GM19238 (cell line): ENCODE results near the gene ALS2CL.
A peak's percentile ranks its signal among the peaks of the same experiment; 100 is the strongest.

Experiments used
- DNase-seq: peaks from one replicate; pipeline ENCODE4 v3.0.0; 2011; ENCODE audit warnings: low spot score; ENCODE audit not compliant: insufficient read length

The ALS2CL gene

DNA sequence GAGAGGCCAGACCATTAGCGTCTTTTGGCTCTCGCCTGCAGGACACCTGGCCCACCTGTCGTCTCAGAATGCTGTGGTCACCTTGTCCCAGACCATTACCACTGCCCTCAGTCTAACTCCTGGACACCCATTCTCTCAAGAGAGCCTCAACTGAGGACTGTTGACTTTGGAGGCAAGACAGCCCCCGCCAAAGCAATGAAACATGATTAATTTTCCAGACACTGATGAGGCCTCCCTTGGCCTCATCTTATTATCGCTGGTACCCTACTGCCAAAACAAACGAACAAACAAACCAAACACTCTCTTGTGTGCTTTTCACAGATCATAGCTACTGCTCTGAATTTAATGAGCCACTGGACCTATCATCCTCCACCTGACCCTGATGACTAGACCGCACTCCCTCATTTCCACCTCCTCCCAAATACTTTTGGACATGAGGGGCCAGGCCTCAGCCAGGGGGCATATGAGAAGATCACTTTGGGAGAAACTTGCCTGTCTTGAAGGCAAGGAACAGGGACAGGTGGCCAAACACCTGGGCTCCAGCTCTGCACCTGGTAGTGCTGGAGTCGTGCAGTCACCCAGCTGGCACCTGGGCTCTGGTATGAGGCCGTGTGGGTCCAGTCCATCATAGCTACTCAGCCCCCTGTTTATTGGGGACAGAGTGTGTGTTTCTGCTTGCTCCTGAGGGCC lies 27.6 kb downstream of the ALS2CL start:
- DNase-seq, result no peak

DNA sequence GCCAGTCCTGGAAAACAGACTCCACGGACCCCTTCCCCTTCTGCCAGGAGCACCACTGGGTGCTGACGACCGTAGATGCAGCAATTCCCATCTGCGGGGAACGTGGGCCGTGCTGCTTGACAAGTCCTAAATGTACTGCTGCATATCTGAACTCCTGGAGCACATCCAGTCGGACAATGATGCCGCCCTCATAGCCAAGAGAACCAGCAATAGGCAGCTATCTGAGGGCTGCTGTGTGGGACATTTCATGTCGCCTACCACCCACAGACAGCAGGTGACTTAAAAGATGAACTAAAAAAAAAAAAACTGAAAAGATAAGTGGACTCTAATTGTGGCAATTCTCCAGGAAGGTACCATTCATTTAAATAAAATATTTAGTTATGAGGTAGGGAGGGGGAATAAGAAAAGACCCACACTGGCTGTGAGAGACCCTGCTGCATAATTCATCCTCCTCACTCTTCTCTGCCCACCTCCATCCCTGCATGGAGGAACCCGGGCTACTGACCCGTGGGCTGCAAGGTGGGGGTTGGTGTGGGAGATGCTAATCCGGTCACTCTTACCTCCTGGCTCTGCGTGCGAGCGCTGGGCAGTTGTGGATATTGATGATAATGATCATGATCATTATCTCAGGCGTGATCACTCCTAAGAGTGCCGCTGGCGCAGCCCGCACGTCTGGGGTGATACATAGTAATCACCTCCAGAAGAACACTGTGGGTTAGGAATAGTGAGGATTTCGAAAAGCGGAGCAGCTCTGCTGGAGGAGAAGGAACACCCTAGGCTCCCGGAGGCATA lies 28.3 kb downstream of the ALS2CL start:
- DNase-seq, result peak; percentile 0

DNA sequence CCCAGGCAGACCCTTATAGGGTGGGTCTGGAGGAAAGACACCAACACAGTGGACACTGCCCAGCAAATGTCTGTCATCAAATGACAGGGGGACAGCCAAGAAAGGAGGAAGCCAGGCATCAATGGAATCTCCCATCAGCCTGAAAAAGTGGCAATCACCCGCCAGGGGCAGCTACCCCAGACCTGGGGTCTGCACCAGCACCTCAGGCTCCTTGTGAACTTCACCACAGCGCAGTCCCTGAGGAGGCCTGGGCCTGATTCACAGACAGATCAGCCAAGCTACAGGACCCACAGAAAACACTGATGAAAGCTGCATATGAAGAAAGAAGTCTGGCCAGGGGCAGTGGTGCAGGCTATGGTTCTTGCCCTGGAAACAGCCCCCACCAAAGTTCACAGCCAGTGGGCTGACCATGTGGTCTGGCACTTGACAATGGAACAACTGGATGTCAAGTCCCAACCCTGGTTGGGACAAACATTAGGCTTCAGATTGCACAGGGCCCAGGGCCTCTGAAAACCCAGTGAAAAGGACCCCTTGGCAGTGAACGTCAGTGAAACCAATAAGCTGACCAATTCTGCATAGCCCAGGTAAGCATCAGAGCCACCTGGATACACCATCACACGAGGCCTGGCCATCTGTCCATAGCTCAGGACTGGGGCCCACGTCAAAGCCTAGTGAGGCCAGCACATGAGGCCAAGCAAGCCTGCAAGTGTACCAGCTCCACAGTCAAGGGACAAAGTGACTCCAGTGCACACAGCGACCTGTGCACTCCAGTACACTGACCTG lies 29.1 kb downstream of the ALS2CL start:
- DNase-seq, result no peak

DNA sequence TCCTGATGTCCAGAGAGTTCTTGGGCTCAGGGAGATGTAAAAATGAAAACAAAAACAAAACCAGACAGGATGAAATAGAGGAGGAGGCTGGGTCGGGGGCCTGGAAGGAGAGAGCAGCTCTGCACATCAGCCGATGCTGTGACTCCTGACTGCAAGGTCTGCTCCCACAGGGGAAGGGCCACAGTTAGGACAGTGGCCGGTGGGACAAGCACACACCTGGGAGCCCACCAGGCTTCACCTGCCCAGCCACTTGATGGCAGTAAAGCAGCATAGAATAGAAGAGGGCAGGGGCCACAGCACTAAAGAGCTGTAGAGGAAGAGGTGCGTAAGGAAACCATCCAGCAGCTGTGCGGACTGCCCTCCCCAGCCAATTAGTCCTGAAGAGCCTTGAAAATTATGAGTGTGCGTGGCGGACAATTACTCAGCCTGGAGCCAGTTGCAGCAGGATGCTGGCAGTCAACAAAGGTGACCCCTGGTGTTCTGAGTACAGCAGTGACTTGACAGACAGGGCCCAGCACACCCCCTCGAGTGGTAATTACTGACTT lies 29.8 kb downstream of the ALS2CL start:
- DNase-seq, result peak; percentile 2

DNA sequence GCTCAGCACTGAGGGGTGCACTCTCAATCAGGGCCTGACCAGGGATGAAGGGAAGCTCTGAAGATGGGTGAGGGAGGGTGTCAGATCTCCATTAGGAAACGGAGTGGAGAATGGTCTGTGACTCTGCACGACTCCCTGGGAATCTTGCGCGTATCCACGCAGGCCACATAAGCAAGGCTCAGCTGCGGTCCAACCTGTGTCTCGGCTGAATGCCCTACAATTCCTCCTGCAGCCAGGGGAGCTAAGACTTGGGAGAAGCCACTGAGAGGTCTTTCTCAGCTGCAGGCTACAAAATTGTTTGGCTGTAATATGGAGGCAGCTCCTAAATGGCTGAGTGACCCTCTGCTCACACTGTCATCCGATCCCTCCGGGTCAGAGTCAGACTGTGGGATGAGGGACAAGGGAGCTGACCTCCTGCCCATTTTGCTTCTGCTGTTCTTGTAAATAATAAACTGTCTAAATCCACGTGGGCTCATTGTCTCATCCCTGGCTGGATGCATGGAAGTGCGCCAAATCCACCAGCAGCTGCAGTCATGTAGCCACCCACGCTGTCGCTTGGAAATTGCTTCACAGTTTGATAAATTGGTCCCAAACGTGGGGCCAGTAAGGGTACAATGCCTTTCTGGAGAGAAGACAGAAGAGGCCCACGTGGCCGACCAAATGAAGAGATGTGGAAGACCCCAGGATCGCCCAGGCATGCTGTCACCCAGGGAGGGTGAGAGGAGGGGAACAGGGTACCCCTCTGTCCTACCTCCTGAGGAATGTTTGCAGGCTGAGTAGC lies 30.5 kb downstream of the ALS2CL start:
- no peak for DNase-seq

DNA sequence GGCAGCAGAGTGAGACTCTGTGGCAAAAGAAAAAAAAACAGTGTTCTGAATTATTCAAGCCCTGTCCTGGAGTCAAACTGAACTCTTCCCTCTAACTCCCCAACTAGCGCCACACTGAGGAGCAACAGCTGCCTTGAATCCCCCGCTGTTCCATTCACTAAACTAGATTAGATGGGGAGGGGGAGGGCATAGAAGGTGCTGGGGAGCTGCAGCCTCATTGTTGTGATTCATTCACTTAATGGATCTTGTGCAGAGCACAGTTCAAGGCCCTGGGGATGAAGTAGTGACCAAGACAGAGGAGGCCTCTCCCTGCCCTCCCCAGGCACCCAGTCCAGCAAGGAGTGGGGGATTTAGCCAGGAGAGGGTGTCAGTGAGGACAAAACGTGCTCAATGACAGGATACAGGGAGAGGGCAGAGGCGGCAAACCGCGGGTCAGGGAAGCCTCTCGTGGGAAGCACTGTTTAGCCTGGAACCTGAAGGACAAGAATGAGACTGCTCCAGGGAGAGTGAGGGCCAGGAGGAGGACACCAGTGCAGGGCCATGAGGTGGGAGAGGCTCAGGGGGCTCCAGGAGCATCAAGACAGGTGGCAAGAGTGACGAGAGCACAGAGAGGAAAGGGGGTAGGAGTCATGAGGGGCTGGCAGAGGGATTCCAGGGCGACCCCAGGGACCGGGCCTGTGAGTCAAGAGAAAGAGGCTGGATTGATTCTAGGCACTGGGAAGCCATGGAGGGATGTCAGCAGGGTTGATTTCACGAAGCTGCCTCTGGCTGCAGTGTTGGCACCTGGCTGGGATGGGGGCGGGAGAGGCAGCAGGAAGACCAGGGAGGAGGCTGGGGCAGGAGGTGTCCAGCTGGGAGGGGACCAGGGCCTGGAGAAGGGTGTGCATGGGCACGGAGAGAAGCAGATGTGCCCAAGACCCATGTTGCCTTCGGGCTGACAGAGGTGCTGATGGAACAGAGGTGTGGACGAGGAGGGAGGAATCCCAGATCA lies 31.4 kb downstream of the ALS2CL start:
- no peak for DNase-seq

DNA sequence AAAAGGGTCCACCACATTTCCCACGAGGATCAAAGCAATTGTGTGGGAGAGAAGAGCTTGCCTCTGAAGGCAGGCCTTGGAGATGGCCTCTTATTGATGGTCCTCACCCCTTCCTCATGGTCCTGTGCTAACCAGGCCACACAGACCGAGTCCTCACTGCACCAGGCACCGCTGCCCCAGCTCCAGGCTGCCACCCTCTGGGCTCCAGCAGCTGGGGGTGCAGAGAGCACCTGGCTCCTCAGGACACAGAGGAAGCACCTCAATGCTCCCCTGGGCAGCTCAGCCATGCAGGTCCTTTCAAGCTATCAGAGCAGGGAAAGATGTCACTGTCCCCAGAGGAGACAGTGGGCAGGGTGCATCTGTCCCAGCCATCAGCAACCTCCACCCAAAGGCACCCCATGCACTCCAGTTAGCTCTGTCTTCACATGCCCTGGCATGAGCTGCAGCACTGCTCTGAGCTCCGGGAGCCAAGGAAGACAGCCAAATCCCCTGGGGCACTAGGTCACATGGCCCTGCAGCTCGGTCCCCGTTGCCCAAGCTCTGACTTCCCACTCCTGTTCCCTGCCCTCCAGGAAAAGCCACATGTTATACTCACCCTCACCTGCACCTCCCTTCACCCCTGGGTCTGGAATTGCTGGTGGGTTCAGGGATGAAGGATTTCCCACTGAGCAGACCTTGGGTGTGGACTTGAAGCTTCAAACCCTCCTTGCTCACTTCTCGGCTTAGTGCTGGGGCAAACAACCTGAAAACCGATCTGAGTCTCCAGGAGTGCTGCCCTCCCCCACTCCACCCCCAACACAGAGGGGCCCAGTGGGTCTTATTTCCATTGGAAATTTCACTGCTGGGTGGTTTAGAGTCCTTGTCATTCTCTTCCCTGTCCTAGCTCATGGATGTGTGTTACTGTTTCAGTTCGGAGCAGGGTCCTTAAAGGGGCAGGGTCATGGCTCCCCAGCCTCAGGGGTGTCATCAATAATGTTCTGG lies 32.6 kb downstream of the ALS2CL start:
- DNase-seq, result no peak

DNA sequence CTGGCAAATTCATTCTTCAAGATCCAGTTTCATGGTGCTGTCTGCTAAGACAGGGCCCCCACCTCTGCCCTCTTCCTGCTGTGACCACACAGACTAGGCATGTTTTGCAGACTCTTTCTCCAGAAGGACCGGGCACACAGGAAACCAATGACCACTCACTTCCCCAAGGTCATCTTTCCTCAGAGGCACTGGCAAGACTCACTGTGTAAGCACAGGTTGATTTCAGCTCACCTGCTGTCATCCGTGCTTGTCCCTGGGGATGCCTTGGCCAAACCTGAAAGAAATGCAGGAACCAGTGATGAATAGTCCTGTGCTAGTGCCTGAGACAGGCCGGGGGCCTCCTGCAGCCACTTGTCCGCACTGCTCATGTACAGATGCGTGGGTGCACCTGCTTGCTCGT lies 33.5 kb downstream of the ALS2CL start:
- no peak for DNase-seq

DNA sequence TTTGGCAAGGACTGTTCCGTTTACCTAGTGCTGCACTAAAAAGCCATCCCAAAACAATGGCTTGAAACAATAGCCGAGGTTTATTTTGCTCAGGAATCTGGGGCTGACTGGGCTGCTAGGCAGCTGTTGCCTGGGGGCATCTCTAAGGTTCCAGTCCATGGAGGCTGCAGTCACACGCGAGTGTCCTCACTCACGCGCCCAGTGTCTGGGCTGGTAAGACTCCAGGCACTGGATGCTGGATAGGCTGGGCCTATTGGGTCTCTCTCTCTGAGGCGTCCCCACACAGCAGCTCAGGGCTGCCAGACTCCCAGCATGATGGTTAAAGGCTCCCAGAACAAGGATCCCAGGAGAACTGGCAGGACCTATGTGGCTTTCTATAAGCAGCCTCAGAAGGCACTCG lies 34.2 kb downstream of the ALS2CL start:
- no peak for DNase-seq

DNA sequence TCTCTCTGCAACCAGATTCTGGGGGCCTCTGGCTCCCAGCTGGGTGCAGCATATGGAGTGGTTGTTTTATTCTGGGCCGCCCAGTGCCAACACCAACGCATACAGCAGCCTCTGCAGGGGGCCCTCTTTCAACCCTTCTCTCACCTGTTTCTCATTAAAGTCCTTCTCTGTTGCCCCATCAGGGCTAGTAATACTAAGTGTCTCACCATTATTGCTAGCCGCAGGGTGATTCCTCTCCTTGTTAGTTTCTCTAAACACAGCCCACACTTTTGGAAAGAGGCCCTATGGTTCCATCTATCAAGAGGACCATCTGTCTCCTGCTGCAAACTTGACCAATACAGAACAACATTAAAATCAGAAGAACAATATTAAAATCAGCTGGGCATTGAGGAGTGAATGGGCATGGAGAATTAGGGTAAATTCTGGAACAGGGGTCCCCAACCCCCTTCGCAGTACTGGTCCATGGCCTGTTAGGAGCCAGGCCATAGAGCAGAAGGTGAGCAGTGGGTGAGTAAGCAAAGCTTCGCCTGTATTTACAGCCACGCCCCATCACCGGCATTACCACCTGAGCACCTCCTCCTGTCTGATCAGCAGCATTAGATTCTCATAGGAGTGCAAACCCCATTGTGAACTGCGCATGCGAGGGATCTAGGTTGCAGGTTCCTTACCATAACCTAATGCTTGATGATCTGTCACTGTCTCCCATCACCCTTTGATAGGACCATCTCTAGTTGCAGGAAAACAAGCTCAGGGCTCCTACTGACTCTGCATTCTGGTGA lies 36.5 kb downstream of the ALS2CL start:
- DNase-seq, result no peak

DNA sequence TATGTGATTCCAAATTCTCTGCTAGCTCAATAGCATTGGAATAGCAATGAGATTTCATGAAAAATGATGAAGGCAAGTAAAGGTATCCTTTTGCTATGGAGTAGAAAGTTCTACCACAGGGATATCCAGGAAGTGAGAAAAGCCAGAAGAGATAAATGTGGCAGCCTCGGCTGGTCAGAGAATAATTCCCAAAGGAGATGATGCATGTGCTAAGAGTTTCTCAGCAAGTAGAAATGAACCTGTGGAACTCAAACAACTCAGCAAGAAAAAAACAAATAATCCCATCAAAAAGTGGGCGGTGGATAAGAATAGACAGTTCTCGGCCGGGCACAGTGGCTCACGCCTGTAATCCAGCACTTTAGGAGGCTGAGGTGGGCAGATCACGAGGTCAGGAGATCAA lies 38.2 kb downstream of the ALS2CL start:
- DNase-seq, result no peak

DNA sequence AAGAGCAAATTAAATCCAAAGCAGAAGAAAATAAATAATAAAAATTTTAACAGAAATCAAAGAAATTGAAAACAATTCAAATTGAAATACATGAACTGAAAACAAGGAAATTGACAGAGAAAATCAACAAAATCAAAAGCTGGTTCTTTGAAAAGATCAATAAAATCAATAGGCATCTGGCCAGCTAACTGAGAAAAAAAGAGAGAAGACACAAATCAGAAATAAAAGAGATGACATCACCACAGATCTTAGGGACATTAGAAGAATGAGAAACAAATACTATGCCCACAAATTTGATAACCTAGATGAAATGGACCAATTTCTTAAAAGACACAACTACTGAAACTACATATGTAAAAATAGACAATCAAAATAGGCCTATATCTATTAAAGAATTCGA lies 42.4 kb downstream of the ALS2CL start:
- no peak for DNase-seq

DNA sequence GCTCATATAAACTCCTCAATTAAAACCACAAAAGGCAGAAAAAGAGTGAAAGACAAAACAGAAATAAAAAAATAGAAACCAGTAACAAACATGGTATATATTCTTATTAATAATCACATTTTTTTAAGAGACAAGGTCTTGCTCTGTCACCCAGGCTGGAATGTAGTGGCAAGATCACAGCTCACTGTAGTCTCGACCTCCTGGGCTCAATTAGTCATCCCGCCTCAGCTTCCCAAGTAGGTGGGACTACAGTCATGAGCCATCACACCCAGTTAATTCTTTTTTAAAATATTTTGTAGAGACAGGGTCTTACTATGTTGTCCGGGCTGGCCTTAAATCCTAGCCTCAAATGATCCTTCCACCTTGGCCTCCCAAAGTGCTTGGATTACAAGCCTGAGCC lies 44.0 kb downstream of the ALS2CL start:
- no peak for DNase-seq

DNA sequence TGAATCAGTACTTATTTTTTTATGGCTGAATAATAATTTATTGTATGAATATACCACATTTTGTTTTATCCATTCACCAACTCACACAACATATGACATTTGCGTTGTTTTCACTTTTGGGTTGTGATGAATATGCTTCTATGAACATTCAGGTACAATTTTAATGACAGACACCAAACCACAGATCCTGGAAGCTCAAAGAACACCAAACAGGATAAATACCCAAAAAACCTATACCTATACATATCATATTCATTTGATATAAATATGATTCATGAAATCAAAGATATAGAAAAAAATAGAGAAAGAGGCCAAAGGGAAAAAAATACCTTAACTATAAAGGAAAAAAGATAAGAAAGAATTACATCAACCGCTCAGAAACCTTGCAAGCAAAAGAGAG lies 45.4 kb downstream of the ALS2CL start:
- no peak for DNase-seq

DNA sequence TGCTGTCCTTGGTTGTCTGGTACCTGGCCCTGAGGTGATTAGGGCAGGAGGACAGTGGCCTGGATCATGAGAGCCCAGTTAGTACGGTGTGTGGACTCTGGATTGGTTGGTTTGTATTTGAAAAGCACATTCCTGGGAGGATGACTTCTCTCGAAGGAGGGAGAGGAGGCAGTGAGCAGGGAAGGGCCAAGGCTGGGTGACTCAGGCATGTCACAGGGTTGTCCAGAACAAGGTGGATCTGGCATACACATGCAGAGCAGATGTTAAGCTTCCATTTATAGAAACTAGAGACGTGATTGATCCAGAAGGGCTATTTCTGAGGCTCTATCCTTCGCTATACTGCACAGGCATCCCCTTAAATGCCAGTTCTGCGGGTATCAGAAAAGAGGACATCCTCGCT lies 46.8 kb downstream of the ALS2CL start:
- no peak for DNase-seq

DNA sequence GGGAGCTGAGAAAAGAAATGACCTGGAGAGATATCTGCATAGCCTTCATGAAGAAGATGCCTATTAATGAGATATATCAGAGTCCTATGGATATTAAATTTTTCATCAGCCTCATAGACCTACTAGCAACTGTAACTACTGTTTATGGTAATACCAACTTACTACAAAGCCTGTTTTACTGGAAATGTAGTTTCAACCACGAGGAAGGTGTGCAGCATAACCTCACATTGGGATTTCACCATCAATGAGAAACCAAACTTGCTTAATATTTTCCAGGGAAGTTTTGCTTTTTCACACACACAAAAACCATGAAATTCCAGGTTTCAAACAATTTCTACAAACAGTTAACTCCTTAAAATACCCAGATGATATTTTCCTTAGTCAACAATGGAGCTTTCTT lies 49.8 kb downstream of the ALS2CL start:
- DNase-seq, result no peak

DNA sequence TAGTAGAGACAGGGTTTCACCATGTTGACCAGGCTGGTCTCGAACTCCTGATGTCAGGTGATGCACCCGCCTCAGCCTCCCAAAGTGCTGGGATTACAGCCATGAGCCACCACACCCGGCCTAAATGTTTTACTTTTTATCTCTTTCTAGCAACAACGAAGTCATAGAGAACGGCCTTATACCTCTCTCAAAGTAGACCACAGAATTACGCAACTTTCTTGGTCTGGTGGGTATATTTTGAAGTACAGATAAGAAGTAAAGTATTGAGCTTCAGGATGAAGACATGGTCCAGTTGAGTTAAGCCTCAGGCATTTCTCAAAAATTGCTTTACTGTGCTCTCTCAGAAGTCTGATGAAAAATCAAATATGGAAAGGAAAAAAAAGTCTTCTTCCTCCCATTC lies 50.5 kb downstream of the ALS2CL start:
- no peak for DNase-seq

DNA sequence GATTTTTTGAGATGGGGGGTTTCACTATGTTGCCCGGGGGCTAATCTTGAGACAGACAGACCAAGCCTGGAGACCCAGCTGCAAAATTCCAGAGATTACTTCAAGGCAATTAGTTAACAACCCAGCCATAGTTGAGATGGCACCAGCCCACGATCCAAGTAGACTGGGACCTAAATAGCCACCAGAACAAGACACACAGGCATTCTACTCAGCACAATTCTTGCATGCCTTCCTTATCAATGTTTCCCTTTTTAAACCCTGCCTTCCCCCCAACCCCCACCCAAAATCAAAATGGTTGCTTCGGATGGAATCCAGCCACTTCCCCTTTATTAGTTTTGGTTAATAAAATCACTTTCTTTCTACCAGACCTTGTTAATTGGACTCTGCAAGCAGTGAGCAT lies 52.6 kb downstream of the ALS2CL start:
- no peak for DNase-seq
